H1 (cell line): ENCODE data around the gene SH2D7. TPM values are rescaled to one million over a fixed set of nuclear protein-coding genes. Genes with fewer than 3 reads are reported as not detected.

Experiments used
- CTCF ChIA-PET: fragments of 300-600 bp; sonication (Branson Sonifier 250); formaldehyde crosslinking; loops from one replicate; lab custom pipeline; 2021; ENCODE audit not compliant: partially characterized antibody; lab: Charles Lee
- POLR2A ChIA-PET: fragments of 300-600 bp; sonication (Branson Sonifier 250); formaldehyde crosslinking; loops from one replicate; lab custom pipeline; 2021; ENCODE audit warnings: inconsistent platforms; ENCODE audit not compliant: partially characterized antibody; lab: Charles Lee
- DNase-seq, 2 experiments: peaks; one replicate each; pipeline versions ENCODE4 v3.0.0 to v3.0.0-alpha.2; 2010 to 2022; ENCODE audit warnings: low spot score in 2 of 2, low read depth in 1 of 2, mixed read lengths in 1 of 2
- FAIRE-seq: peaks from 2 replicates; lab custom pipeline; 2011; peaks lifted over from hg19 to GRCh38; lab: Jason Lieb, UNC
- H2AFZ ChIP-seq: 2 replicates; pipeline ENCODE4 v1.8.1; 2012; ENCODE audit warnings: low read length, inconsistent platforms
- H2AK5ac ChIP-seq: 2 replicates; pipeline ENCODE4 v1.6.1; 2013; ENCODE audit warnings: low read depth, low read length
- H2BK120ac ChIP-seq: replicated peaks from 2 replicates; pipeline ENCODE3; 2013; ENCODE audit warnings: low read depth, low read length, inconsistent platforms
- H2BK12ac ChIP-seq: 2 replicates; pipeline ENCODE4 v1.6.1; 2013; ENCODE audit warnings: low read depth, low read length
- H2BK15ac ChIP-seq: 2 replicates; pipeline ENCODE4 v1.6.1; 2013; ENCODE audit warnings: low read length
- H2BK20ac ChIP-seq: 2 replicates; pipeline ENCODE4 v1.6.1; 2013; ENCODE audit warnings: low read length
- H2BK5ac ChIP-seq: 2 replicates; pipeline ENCODE4 v1.6.1; 2013; ENCODE audit warnings: low read depth, low read length
- H3K14ac ChIP-seq: 2 replicates; pipeline ENCODE4 v1.6.1; 2013; ENCODE audit warnings: inconsistent platforms; ENCODE audit not compliant: insufficient read length
- H3K18ac ChIP-seq: 2 replicates; pipeline ENCODE4 v1.6.1; 2013; ENCODE audit warnings: low read length; ENCODE audit errors: extremely low read depth
- H3K23ac ChIP-seq: 2 replicates; pipeline ENCODE4 v1.6.1; 2013; ENCODE audit warnings: inconsistent platforms; ENCODE audit not compliant: insufficient read length
- H3K23me2 ChIP-seq: 2 replicates; pipeline ENCODE4 v1.6.1; 2013; ENCODE audit warnings: low read depth, low read length
- H3K27ac ChIP-seq: 2 replicates; pipeline ENCODE4 v1.6.1; 2011; ENCODE audit warnings: low read depth, low read length, inconsistent platforms
- H3K27me3 ChIP-seq, 4 experiments: replicated peaks in 1 of 4; 1 replicate in 1 of 4; 2 replicates in 3 of 4; pipeline versions ENCODE4 v1.6.1 to v1.8.1; 2011 to 2013; ENCODE audit warnings: low read length in 3 of 4, mild to moderate bottlenecking in 3 of 4, inconsistent platforms in 2 of 4, mixed read lengths in 2 of 4, moderate library complexity in 1 of 4; ENCODE audit not compliant: control insufficient read depth in 3 of 4, insufficient read depth in 3 of 4; ENCODE audit errors: extremely low read depth in 1 of 4
- H3K36me3 ChIP-seq, 4 experiments: 2 replicates each; pipeline versions ENCODE4 v1.6.1 to v1.8.1; 2011 to 2013; ENCODE audit warnings: mild to moderate bottlenecking in 4 of 4, low read length in 3 of 4, moderate library complexity in 2 of 4, control low read depth in 1 of 4, inconsistent platforms in 1 of 4; ENCODE audit not compliant: insufficient read depth in 4 of 4, control insufficient read depth in 2 of 4
- H3K4ac ChIP-seq: replicated peaks from 2 replicates; pipeline ENCODE3; 2013; ENCODE audit warnings: low read length, low read depth, mixed read lengths, inconsistent platforms; ENCODE audit not compliant: insufficient read length
- H3K4me1 ChIP-seq, 4 experiments: replicated peaks in 1 of 4; 1 replicate in 1 of 4; 2 replicates in 3 of 4; pipeline versions ENCODE4 v1.6.1 to v1.8.1; 2011 to 2013; ENCODE audit warnings: low read length in 3 of 4, inconsistent platforms in 2 of 4, mixed read lengths in 1 of 4; ENCODE audit not compliant: insufficient read depth in 4 of 4, control insufficient read depth in 3 of 4
- H3K4me2 ChIP-seq, 2 experiments: 2 replicates each; pipeline versions ENCODE4 v1.6.1 to v1.8.1; 2011 to 2013; ENCODE audit warnings: low read depth in 2 of 2, low read length in 2 of 2, control low read depth in 1 of 2, inconsistent platforms in 1 of 2, mild to moderate bottlenecking in 1 of 2; ENCODE audit not compliant: insufficient read depth in 1 of 2
- H3K4me3 ChIP-seq, 4 experiments: fragments of 200-600, 300-600 bp in 1 of 4; sonication (generic), shearing (Covaris generic), sonication (Bioruptor Twin) in 1 of 4; 2 replicates each; pipeline versions ENCODE4 v1.5.1 to v1.8.1; 2011 to 2016; ENCODE audit warnings: low read length in 4 of 4, low read depth in 3 of 4, control low read depth in 2 of 4, inconsistent platforms in 2 of 4, mild to moderate bottlenecking in 2 of 4, mixed read lengths in 1 of 4, moderate library complexity in 1 of 4; ENCODE audit not compliant: insufficient read depth in 2 of 4; ENCODE audit errors: extremely low read depth in 1 of 4
- H3K56ac ChIP-seq: replicated peaks from 2 replicates; pipeline ENCODE3; 2013; ENCODE audit warnings: low read depth, mild to moderate bottlenecking, mixed read lengths, low read length, inconsistent platforms; ENCODE audit not compliant: insufficient read length
- H3K79me1 ChIP-seq: 2 replicates; pipeline ENCODE4 v1.6.1; 2013; ENCODE audit warnings: low read depth, low read length, control low read depth
- H3K79me2 ChIP-seq, 2 experiments: 2 replicates each; pipeline versions ENCODE4 v1.6.1 to v1.8.1; 2012 to 2013; ENCODE audit warnings: low read length in 2 of 2, mild to moderate bottlenecking in 2 of 2, inconsistent platforms in 1 of 2; ENCODE audit not compliant: insufficient read depth in 2 of 2, control insufficient read depth in 1 of 2
- H3K9ac ChIP-seq, 4 experiments: replicated peaks in 1 of 4; 1 replicate in 1 of 4; 2 replicates in 3 of 4; pipeline versions ENCODE4 v1.6.1 to v1.8.1; 2011 to 2013; ENCODE audit warnings: low read depth in 3 of 4, low read length in 3 of 4, control low read depth in 2 of 4, mild to moderate bottlenecking in 2 of 4, moderate library complexity in 2 of 4, inconsistent platforms in 1 of 4; ENCODE audit errors: extremely low read depth in 1 of 4
- H3K9me3 ChIP-seq, 2 experiments: 2 replicates each; pipeline versions ENCODE4 v1.6.1 to v1.8.1; 2012 to 2013; ENCODE audit warnings: mild to moderate bottlenecking in 2 of 2, moderate library complexity in 2 of 2, control low read depth in 1 of 2, inconsistent platforms in 1 of 2, low read depth in 1 of 2, low read length in 1 of 2, mixed read lengths in 1 of 2; ENCODE audit not compliant: insufficient read depth in 2 of 2
- H4K20me1 ChIP-seq, 2 experiments: replicated peaks in 1 of 2; 2 replicates each; pipeline versions ENCODE3 to v1.8.1; 2011 to 2013; ENCODE audit warnings: inconsistent platforms in 2 of 2, low read length in 2 of 2, mild to moderate bottlenecking in 1 of 2; ENCODE audit not compliant: insufficient read depth in 2 of 2, control insufficient read depth in 1 of 2
- H4K5ac ChIP-seq: 2 replicates; pipeline ENCODE4 v1.6.1; 2013; ENCODE audit warnings: low read length, low read depth, mixed read lengths, inconsistent platforms; ENCODE audit not compliant: insufficient read length
- H4K8ac ChIP-seq: 2 replicates; pipeline ENCODE4 v1.8.0; 2013; ENCODE audit warnings: mild to moderate bottlenecking, moderate library complexity, low read length, inconsistent platforms; ENCODE audit not compliant: insufficient read depth; ENCODE audit errors: extremely low read depth
- H4K91ac ChIP-seq: replicated peaks from 2 replicates; pipeline ENCODE3; 2013; ENCODE audit warnings: low read length, mixed read lengths, inconsistent platforms; ENCODE audit not compliant: insufficient read length
- WGBS, 2 experiments: shearing (Covaris generic) in 1 of 2; methylation state at CpG; one replicate each; pipeline versions ENCODE4 v1.1.6 to v1.1.7; 2013 to 2015; ENCODE audit warnings: low lambda C conversion rate in 2 of 2, mixed read lengths in 2 of 2, inconsistent platforms in 1 of 2, low coverage in 1 of 2, missing lambda C conversion rate in 1 of 2; ENCODE audit not compliant: insufficient replicate concordance in 2 of 2, insufficient coverage in 1 of 2, insufficient read length in 1 of 2; ENCODE audit errors: extremely low coverage in 1 of 2, missing lambda C conversion rate in 1 of 2; 5-methylcytosine and 5-hydroxymethylcytosine counted together
- polyA plus RNA-seq, 7 experiments: library from polyadenylated mRNA; depleted of rRNA in 3 of 7; stranded (reverse) in 5 of 7; unstranded in 2 of 7; fragments of >200 nt in 5 of 7; fragments of 200-250 nt in 2 of 7; gene quantifications; 1 replicate in 5 of 7; 2 replicates in 1 of 7; 4 replicates in 1 of 7; pipeline versions ENCODE4 v1.2.1 to v1.2.3, GENCODE V29; 2011 to 2013; ENCODE audit warnings: missing spikeins in 2 of 7, mixed read lengths in 2 of 7
- total RNA-seq: library from RNA; stranded (reverse); fragmentation: NEBNext Ultra II Directional; extraction: Animal tissue kit (Norgen Biotek cat#: 25700); gene quantifications from 2 replicates; pipeline ENCODE4 v1.2.1, GENCODE V29; 2021

SH2D7 gene
- total and polyA plus RNA-seq, 2 of the 8 experiments (the other 6 are each of a cell fraction or from before 2014, with no cell fraction given): not detected

GRCh38 chr15:78107471-78107870 lies 15.1 kb downstream of the SH2D7 start:
- Histone ChIP-seq H3K9me3 (no peaks in the 10 kb centered on the region), H3K4me3 (no peak overlapping the region), H3K4me2 (no peak overlapping the region), H2AK5ac (no peak overlapping the region), H3K23me2 (no peaks in the 10 kb centered on the region), H3K27me3 (no peaks in the 10 kb centered on the region), H3K36me3 (peaks cover 0 to 6% (median 1%) of the 10 kb centered on the region in 4 experiments; a peak in 3 of 8 replicates), H3K27ac (no peak overlapping the region), H2BK15ac (no peak overlapping the region), H3K18ac (no peak overlapping the region), H3K79me2 (no peaks in the 10 kb centered on the region), H3K79me1 (no peaks in the 10 kb centered on the region), H3K23ac (no peak overlapping the region), H3K4ac (no peak overlapping the region), H3K4me1 (no peaks in the 10 kb centered on the region), H4K91ac (no peak overlapping the region), H3K14ac (no peak overlapping the region), H2BK120ac (no peak overlapping the region), H3K9ac (no peak overlapping the region), H4K8ac (no peak overlapping the region), H3K56ac (no peak overlapping the region), H2BK5ac (no peak overlapping the region), H4K20me1 (no peaks in the 10 kb centered on the region), H4K5ac (no peak overlapping the region), H2BK20ac (no peak overlapping the region), H2AFZ (no peak overlapping the region), H2BK12ac (no peak overlapping the region)
- no peak for DNase-seq
- 89% methylated on average over 8 of the region's 8 CpGs; no CpG with 5 or more reads in 1 of the 2 experiments for WGBS, 2 experiments
- CTCF ChIA-PET: interaction anchor here (0.8 to 16.8 kb wide), 37 partner anchors 10 to 223 kb away, joined by 3 to 226 read pairs (median 8); partner anchors contain the start of genes CIB2 and SH2D7
- FAIRE-seq: no peak
- POLR2A ChIA-PET: no interaction called here
